GM12875 (cell line): ENCODE measurements around the gene KDF1.

ENCODE experiments used
- H3K4me3 ChIP-seq: one replicate; pipeline ENCODE4 v1.5.1; 2011; ENCODE audit warnings: low read depth, low read length, control low read depth
- CTCF ChIP-seq: IDR thresholded peaks from 2 replicates; pipeline ENCODE4 v1.5.1; 2011; ENCODE audit warnings: low read depth, mild to moderate bottlenecking, control low read depth, inconsistent platforms, low read length, moderate library complexity, borderline replicate concordance; ENCODE audit not compliant: insufficient read depth

The KDF1 gene

GRCh38 chr1:26961826-26962225, 1.6 kb upstream of the KDF1 start:
- no peak for TF ChIP-seq CTCF
- no peak overlapping the region for H3K4me3 ChIP-seq

GRCh38 chr1:26960625-26960966, 328 bp upstream of the KDF1 start:
- H3K4me3 ChIP-seq, result no peak overlapping the region
- TF ChIP-seq CTCF, result no peak

- TF ChIP-seq CTCF, result no peak
These were observed 998 bp downstream of the KDF1 start for GRCh38 chr1:26959270-26959669.

GRCh38 chr1:26957306-26957705, 3.0 kb downstream of the KDF1 start:
- no peak overlapping the region for H3K4me3 ChIP-seq
- no peak for TF ChIP-seq CTCF

More at GRCh38 chr1:26959270-26959669, 998 bp downstream of the KDF1 start:
- H3K4me3 ChIP-seq, result no peak overlapping the region

- H3K4me3 ChIP-seq, result no peak overlapping the region
- TF ChIP-seq CTCF, result no peak
These were observed 3.9 kb downstream of the KDF1 start for GRCh38 chr1:26956321-26956720.

GRCh38 chr1:26953374-26953773, 6.9 kb downstream of the KDF1 start:
- TF ChIP-seq CTCF, result no peak

GRCh38 chr1:26951821-26952497, 8.3 kb downstream of the KDF1 start:
- no peak overlapping the region for H3K4me3 ChIP-seq
- TF ChIP-seq CTCF, result no peak

More at GRCh38 chr1:26953374-26953773, 6.9 kb downstream of the KDF1 start:
- H3K4me3 ChIP-seq, result no peak overlapping the region
